Ammon's horn (tissue), 1 donor: ENCODE measurements around the gene HCN1.
"Not testable (repeated sequence)": the region's sequence is repeated elsewhere in the genome, so short reads cannot be mapped to it uniquely, and the experiment has no call there.

Source experiments
- DNase-seq: peaks from one replicate; pipeline ENCODE4 v3.0.0-alpha.2; 2016; ENCODE audit warnings: low spot score

The HCN1 gene

GRCh38 chr5:45617859-45618416 lies 78.2 kb downstream of the HCN1 start:
- DNase-seq = no peak

GRCh38 chr5:45609661-45610060 lies 86.5 kb downstream of the HCN1 start:
- DNase-seq = no peak

- peak; percentile 12 for DNase-seq
These were observed 92.1 kb downstream of the HCN1 start for GRCh38 chr5:45604092-45604491.

- no peak for DNase-seq
These were observed 94.8 kb downstream of the HCN1 start for GRCh38 chr5:45601424-45601823.

- DNase-seq = no peak
These were observed 99.9 kb downstream of the HCN1 start for GRCh38 chr5:45596320-45596719.

- not testable (repeated sequence) for DNase-seq
These were observed 110.2 kb downstream of the HCN1 start for GRCh38 chr5:45586001-45586400.

- DNase-seq = peak; percentile 68
These were observed 117.9 kb downstream of the HCN1 start for GRCh38 chr5:45578270-45578669.

- DNase-seq = no peak
These were observed 127.4 kb downstream of the HCN1 start for GRCh38 chr5:45568813-45569212.

- DNase-seq = no peak
These were observed 153.8 kb downstream of the HCN1 start for GRCh38 chr5:45542421-45542820.

- DNase-seq = no peak
These were observed 162.5 kb downstream of the HCN1 start for GRCh38 chr5:45533663-45534062.

- DNase-seq = no peak
These were observed 163.2 kb downstream of the HCN1 start for GRCh38 chr5:45532826-45533624.

- no peak for DNase-seq
These were observed 175.1 kb downstream of the HCN1 start for GRCh38 chr5:45521067-45521466.

GRCh38 chr5:45512521-45512920 lies 183.7 kb downstream of the HCN1 start:
- DNase-seq = no peak

- DNase-seq = no peak
These were observed 186.8 kb downstream of the HCN1 start for GRCh38 chr5:45509371-45509770.

GRCh38 chr5:45508135-45508534 lies 188.0 kb downstream of the HCN1 start:
- no peak for DNase-seq

GRCh38 chr5:45507178-45507577 lies 189.0 kb downstream of the HCN1 start:
- DNase-seq = peak; percentile 88

- DNase-seq = not testable (repeated sequence)
These were observed 197.2 kb downstream of the HCN1 start for GRCh38 chr5:45499006-45499405.

- DNase-seq = no peak
These were observed 204.8 kb downstream of the HCN1 start for GRCh38 chr5:45491368-45491767.

GRCh38 chr5:45484781-45485180 lies 211.4 kb downstream of the HCN1 start:
- peak; percentile 7 for DNase-seq

GRCh38 chr5:45454114-45454513 lies 242.1 kb downstream of the HCN1 start:
- peak; percentile 59 for DNase-seq

- not testable (repeated sequence) for DNase-seq
These were observed 251.3 kb downstream of the HCN1 start for GRCh38 chr5:45444856-45445255.

GRCh38 chr5:45440466-45440865 lies 255.7 kb downstream of the HCN1 start:
- DNase-seq = peak; percentile 15

- no peak for DNase-seq
These were observed 258.4 kb downstream of the HCN1 start for GRCh38 chr5:45437752-45438151.
